ENCODE data around the gene LTBP1. TPM values are rescaled to one million over a fixed set of nuclear protein-coding genes. Genes with fewer than 3 reads are reported as not detected.
"Not testable (repeated sequence)": the region's sequence is repeated elsewhere in the genome, so short reads cannot be mapped to it uniquely, and the experiment has no call there.

The LTBP1 gene
- polyA plus RNA-seq, 2 of the 4 experiments (the other 2 are of a cell fraction), result 23.8 to 30.4 TPM

DNA sequence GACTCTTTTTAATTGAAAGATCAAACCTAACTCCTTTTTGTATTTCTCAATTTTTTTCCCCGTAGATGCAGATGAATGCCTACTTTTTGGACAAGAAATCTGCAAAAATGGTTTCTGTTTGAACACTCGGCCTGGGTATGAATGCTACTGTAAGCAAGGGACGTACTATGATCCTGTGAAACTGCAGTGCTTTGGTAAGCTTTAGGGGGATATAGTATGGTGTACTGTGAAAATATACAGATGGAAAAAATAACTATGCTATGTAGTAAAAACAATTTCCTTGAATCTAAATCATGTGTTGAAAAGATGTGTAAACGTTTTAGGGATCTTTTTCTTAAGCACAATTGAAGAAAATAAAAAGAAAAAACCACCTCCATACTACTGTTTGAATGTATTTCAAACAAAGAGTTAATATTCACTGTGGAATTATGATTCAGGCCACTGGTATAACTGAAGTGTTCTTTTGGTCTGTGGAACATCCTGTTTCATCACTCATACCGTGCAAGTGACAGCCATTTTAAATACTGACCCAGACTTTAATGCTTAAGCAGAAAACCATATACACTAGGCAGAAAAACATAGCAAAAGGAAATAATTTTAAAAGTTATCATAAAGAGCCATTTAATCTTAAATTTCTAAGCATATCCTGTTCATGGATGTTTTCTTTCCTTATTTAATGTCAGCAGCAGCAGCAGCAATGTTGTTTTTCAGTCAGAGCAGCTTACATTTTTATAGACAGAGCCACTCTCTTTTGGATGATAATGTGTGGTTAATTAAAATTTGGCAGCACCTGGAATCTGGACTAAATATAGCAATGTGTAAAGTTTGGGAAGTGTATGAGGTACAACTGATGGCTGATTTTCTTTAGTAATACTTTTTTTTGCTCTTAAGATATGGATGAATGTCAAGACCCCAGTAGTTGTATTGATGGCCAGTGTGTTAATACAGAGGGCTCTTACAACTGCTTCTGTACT is 416.9 kb downstream of the LTBP1 start:
- TF ChIP-seq ZSCAN20 (CRISPR knock-in tag; IDR thresholded peaks at IDR 0.05), result no peak
- ChIA-PET CTCF (interaction anchor here (1.5 kb wide), 1 partner anchor 8 kb away, joined by 8 read pairs; no protein-coding TSS in a partner anchor), POLR2A (no interaction called here)
- 60% methylated on average over 5 of the region's 5 CpGs for WGBS (ENCODE audit: missing lambda C conversion rate)
- ATAC-seq, result peak in 1 of 2 experiments; percentile 30; a peak in 2 of 6 replicates
- no peak overlapping the region for H3K4me2 ChIP-seq
- no peak for FAIRE-seq
- no peak overlapping the region for H3K4me3 ChIP-seq
- peak overlapping the region in 1 of 2 experiments; percentile 16; a peak in 1 of 6 replicates for H3K27ac ChIP-seq
- 0 out of 3 replicates have a peak, but pooled peaks cover 5% of the 10 kb centered on the region for H3K4me1 ChIP-seq
- H3K9me3 ChIP-seq, result no peaks in the 10 kb centered on the region
- no peak for DNase-seq (ENCODE audit: low read depth in 1 of 2, low spot score in 1 of 2)

DNA sequence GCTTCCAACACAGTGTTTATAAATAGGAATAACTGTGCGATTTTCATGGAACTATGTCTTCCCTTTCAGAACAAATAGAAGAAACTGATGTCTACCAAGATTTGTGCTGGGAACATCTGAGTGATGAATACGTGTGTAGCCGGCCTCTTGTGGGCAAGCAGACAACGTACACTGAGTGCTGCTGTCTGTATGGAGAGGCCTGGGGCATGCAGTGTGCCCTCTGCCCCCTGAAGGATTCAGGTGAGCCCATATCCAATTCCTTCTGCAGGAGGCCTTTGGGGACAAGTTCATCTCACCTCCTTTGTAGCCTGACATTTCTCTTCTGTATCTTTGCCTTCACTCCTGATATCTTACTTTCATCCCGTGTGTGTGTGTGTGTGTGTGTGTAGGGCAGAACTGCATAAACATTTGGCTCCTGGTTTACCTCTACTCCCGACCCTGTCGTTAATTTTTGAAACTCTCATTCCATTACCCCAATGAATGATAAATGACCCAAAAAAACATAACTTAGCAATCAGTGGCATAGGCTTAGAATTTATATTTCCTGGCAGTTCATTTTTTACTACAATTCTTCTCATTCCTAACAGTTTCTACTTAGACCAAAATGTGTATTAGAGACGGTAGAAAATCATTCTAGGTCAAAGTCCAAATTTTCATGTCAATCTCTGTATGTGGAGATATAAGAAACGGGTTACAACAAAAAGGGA is 418.7 kb downstream of the LTBP1 start:
- H3K4me1 ChIP-seq, result 0 out of 3 replicates have a peak, but pooled peaks cover 5% of the 10 kb centered on the region
- DNase-seq (ENCODE audit: low read depth in 1 of 2, low spot score in 1 of 2) (no peak), ATAC-seq (no peak), FAIRE-seq (no peak)
- no peak overlapping the region for H3K4me3 ChIP-seq
- ChIA-PET POLR2A (no interaction called here), CTCF (no interaction called here)
- no peak overlapping the region for H3K4me2 ChIP-seq
- no peak overlapping the region for H3K27ac ChIP-seq
- TF ChIP-seq MYC (IDR thresholded peaks at IDR 0.05; ENCODE audit: borderline replicate concordance, low read length), result no peak
- no peak for TF ChIP-seq FOSL2 (IDR thresholded peaks at IDR 0.05)
- no peak for TF ChIP-seq FOSL2 (CRISPR knock-in tag; IDR thresholded peaks at IDR 0.05)
- TF ChIP-seq, protein P1, sequence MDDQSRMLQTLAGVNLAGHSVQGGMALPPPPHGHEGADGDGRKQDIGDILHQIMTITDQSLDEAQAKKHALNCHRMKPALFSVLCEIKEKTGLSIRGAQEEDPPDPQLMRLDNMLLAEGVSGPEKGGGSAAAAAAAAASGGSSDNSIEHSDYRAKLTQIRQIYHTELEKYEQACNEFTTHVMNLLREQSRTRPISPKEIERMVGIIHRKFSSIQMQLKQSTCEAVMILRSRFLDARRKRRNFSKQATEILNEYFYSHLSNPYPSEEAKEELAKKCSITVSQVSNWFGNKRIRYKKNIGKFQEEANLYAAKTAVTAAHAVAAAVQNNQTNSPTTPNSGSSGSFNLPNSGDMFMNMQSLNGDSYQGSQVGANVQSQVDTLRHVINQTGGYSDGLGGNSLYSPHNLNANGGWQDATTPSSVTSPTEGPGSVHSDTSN (IDR thresholded peaks at IDR 0.05), result no peak
- TF ChIP-seq CEBPB (IDR thresholded peaks at IDR 0.05), result no peak
- no peak for TF ChIP-seq ZC3H11A (IDR thresholded peaks at IDR 0.05)
- H3K9me3 ChIP-seq, result no peaks in the 10 kb centered on the region
- 86% methylated on average over 9 of the region's 9 CpGs for WGBS (ENCODE audit: missing lambda C conversion rate)

DNA sequence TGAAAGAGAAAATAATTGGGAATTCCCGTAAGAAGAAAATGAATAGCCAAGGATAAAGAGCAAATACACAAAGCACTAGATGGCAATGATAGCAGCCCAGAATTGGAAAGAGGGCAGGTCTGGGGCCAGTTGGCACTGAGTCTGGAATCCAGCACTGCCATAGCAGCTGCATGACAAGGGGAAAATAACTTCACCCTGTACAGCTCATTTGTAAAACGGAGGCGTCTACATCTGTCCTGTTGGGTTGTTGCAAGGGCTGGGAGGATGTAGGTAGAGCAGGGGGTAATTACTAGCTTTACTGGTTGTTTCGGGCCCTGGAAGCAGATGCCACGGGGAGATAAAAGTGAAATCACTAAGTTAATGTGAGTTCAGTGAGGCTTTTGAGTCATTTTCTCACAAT is 419.7 kb downstream of the LTBP1 start:
- no peak for DNase-seq (ENCODE audit: low read depth in 1 of 2, low spot score in 1 of 2)
- Histone ChIP-seq H3K4me3 (no peak overlapping the region), H3K4me2 (no peak overlapping the region), H3K9me3 (no peaks in the 10 kb centered on the region), H3K4me1 (0 out of 3 replicates have a peak, but pooled peaks cover 5% of the 10 kb centered on the region), H3K27ac (no peak overlapping the region)
- TF ChIP-seq CBX2 (IDR thresholded peaks at IDR 0.05; ENCODE audit: borderline replicate concordance, low read depth) (no peak), NR3C1 (IDR thresholded peaks at IDR 0.05) (no peak)
- ATAC-seq, result no peak
- FAIRE-seq, result no peak
- 88% methylated on average over 5 of the region's 5 CpGs for WGBS (ENCODE audit: missing lambda C conversion rate)
- CTCF ChIA-PET, result interaction anchor here (0.8 to 1.0 kb wide), 3 partner anchors 9 to 332 kb away, joined by 3 to 4 read pairs (median 4); no protein-coding TSS in a partner anchor
- POLR2A ChIA-PET, result no interaction called here

DNA sequence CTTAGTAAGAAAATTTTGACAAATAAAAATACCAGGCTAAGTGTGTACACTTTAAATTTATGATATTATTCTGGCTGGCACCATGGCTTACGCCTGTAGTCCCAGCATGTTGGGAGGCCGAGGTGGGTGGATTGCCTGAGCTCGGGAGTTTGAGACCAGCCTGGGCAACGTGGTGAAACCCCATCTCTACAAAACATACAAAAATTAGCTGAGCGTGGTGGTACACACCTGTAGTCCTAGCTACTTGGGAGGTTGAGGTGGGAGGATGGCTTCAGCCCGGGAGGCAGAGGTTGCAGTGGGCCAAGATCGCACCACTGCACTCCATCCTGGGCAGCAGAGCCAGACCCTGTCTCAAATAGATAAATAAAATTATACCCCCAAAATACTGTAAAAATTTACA is 421.8 kb downstream of the LTBP1 start:
- H3K4me3 ChIP-seq; H3K4me2 ChIP-seq; H3K27ac ChIP-seq; H3K4me1 ChIP-seq; POLR2A ChIA-PET; FAIRE-seq; ATAC-seq; H3K9me3 ChIP-seq; DNase-seq (ENCODE audit: low read depth in 1 of 2, low spot score in 1 of 2): not testable (repeated sequence)
- WGBS (ENCODE audit: missing lambda C conversion rate), result 90% methylated on average over 7 of the region's 7 CpGs
- CTCF ChIA-PET, result interaction anchor here (0.7 kb wide), 1 partner anchor 598 kb away, joined by 3 read pairs; no protein-coding TSS in a partner anchor

DNA sequence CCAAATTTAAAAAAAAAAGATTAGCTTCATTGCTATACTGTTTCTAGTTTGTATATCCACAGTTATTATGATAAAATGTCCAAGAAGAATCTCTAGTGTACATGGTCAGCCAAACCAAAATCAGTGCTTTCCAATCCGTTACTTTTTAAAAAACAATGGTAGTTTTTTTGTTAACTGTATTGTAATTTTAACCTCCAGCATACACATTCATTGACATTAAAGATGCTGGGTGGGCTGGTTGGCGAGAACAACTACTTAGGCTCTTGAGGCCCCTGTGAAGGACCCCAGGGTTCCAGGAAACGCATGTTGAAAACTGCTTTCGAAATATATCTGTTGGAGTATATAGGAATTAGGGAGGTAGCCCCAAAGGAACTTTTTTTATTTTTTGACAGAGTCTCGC is 422.4 kb downstream of the LTBP1 start:
- ATAC-seq (no peak), DNase-seq (ENCODE audit: low read depth in 1 of 2, low spot score in 1 of 2) (no peak), FAIRE-seq (no peak)
- Histone ChIP-seq H3K27ac (no peak overlapping the region), H3K4me3 (no peak overlapping the region), H3K9me3 (no peaks in the 10 kb centered on the region), H3K4me2 (no peak overlapping the region), H3K4me1 (peaks cover 6% of the 10 kb centered on the region; the same call in 2 of the 3 replicates)
- ChIA-PET CTCF (interaction anchor here (4.3 kb wide), 1 partner anchor 19 kb away, joined by 14 read pairs; no protein-coding TSS in a partner anchor), POLR2A (no interaction called here)
- TF ChIP-seq ESRRA (IDR thresholded peaks at IDR 0.05; ENCODE audit: borderline replicate concordance, low read length), result no peak
- TF ChIP-seq PHF8 (IDR thresholded peaks at IDR 0.05; ENCODE audit: borderline replicate concordance, low read depth), result no peak
- no peak for TF ChIP-seq TFCP2L1 (CRISPR knock-in tag; IDR thresholded peaks at IDR 0.05)
- TF ChIP-seq, protein P2, sequence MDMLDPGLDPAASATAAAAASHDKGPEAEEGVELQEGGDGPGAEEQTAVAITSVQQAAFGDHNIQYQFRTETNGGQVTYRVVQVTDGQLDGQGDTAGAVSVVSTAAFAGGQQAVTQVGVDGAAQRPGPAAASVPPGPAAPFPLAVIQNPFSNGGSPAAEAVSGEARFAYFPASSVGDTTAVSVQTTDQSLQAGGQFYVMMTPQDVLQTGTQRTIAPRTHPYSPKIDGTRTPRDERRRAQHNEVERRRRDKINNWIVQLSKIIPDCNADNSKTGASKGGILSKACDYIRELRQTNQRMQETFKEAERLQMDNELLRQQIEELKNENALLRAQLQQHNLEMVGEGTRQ (IDR thresholded peaks at IDR 0.05), result no peak
- no peak for TF ChIP-seq SREBF2 (IDR thresholded peaks at IDR 0.05)
- TF ChIP-seq ZC3H11A (IDR thresholded peaks at IDR 0.05), result no peak
- TF ChIP-seq, protein P3, sequence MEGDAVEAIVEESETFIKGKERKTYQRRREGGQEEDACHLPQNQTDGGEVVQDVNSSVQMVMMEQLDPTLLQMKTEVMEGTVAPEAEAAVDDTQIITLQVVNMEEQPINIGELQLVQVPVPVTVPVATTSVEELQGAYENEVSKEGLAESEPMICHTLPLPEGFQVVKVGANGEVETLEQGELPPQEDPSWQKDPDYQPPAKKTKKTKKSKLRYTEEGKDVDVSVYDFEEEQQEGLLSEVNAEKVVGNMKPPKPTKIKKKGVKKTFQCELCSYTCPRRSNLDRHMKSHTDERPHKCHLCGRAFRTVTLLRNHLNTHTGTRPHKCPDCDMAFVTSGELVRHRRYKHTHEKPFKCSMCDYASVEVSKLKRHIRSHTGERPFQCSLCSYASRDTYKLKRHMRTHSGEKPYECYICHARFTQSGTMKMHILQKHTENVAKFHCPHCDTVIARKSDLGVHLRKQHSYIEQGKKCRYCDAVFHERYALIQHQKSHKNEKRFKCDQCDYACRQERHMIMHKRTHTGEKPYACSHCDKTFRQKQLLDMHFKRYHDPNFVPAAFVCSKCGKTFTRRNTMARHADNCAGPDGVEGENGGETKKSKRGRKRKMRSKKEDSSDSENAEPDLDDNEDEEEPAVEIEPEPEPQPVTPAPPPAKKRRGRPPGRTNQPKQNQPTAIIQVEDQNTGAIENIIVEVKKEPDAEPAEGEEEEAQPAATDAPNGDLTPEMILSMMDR (IDR thresholded peaks at IDR 0.05), result no peak
- TF ChIP-seq CBX8 (IDR thresholded peaks at IDR 0.05), result no peak
- no peak for TF ChIP-seq BHLHE40 (IDR thresholded peaks at IDR 0.05; ENCODE audit: low read depth, low read length)
- TF ChIP-seq MAZ (IDR thresholded peaks at IDR 0.05; ENCODE audit: borderline replicate concordance, low read depth, low read length), result no peak
- TF ChIP-seq, protein P4, sequence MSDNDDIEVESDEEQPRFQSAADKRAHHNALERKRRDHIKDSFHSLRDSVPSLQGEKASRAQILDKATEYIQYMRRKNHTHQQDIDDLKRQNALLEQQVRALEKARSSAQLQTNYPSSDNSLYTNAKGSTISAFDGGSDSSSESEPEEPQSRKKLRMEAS (IDR thresholded peaks at IDR 0.05), result no peak
- TF ChIP-seq RARB (CRISPR knock-in tag; IDR thresholded peaks at IDR 0.05), result no peak
- TF ChIP-seq NPAS2 (CRISPR knock-in tag; IDR thresholded peaks at IDR 0.05; ENCODE audit: borderline replicate concordance), result no peak
- TF ChIP-seq MYC (IDR thresholded peaks at IDR 0.05; ENCODE audit: borderline replicate concordance, low read length), result no peak
- WGBS (ENCODE audit: missing lambda C conversion rate), result 88% methylated on average over 5 of the region's 5 CpGs
